Activated CD4-positive, alpha-beta memory T cell treated with anti-CD3 and anti-CD28 coated beads for 36 hours (primary cell): Measurements from ENCODE around the gene ADAD1. TPM values are rescaled to one million over a fixed set of nuclear protein-coding genes. Genes with fewer than 3 reads are reported as not detected.

Experiments
- CTCF ChIA-PET: fragments of 350-600 bp; sonication (Branson Sonifier 250); formaldehyde crosslinking; loops from one replicate; lab custom pipeline; 2021; ENCODE audit warnings: antibody characterized with exemption, inconsistent platforms; lab: Charles Lee
- POLR2A ChIA-PET: fragments of 350-600 bp; sonication (Branson Sonifier 250); formaldehyde crosslinking; loops from one replicate; lab custom pipeline; 2021; ENCODE audit warnings: antibody characterized with exemption; lab: Charles Lee
- DNase-seq: peaks from one replicate; pipeline ENCODE4 v3.0.0-alpha.2; 2020
- H3K27ac Mint-ChIP-seq: one replicate; pipeline ENCODE4 v1.8.0; 2021; ENCODE audit warnings: mixed read lengths
- H3K27me3 Mint-ChIP-seq: one replicate; pipeline ENCODE4 v1.8.0; 2021; ENCODE audit warnings: mixed read lengths
- H3K36me3 Mint-ChIP-seq: one replicate; pipeline ENCODE4 v1.8.0; 2021; ENCODE audit warnings: mixed read lengths
- H3K4me1 Mint-ChIP-seq: one replicate; pipeline ENCODE4 v1.8.0; 2021; ENCODE audit warnings: low read depth, mixed read lengths
- H3K4me3 Mint-ChIP-seq: one replicate; pipeline ENCODE4 v1.8.0; 2021; ENCODE audit warnings: mild to moderate bottlenecking, mixed read lengths
- H3K9me3 Mint-ChIP-seq: one replicate; pipeline ENCODE4 v1.8.0; 2021; ENCODE audit warnings: mixed read lengths
- intact Hi-C: fragments of 100-400 bp; cut with micrococcal nuclease; formaldehyde crosslinking; loops from one replicate; pipeline ENCODE4 v1.15.1; 2023
- total RNA-seq, 2 experiments: library from RNA; stranded (reverse); gene quantifications; one replicate each; pipeline ENCODE4 v1.2.3, GENCODE V29; 2021

ADAD1 gene
- total RNA-seq, 2 experiments from 2014 or later, result not detected

DNA sequence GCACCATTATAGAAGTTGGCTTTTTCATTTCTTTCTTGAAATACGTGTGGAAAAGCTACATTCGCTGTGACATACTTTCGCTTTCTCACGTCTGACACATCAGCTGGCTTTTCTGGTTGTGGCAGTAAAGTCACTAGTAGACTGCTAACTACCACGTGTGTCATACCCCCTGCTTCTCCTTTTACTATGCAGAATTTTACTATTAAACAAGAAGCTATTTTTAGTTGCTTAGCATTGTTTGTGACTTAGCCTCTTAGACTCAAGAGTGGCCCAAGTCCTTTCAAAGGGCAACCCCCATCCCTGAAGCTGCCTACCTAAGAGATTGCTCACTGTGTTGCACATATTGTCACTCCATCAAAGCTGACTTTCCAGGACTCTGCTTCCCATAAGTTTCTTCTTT lies 79.8 kb downstream of the ADAD1 start:
- intact Hi-C loops, result loop anchor here (1.0 to 10.0 kb wide), 12 partner anchors 10 to 936 kb away; partner anchors contain the start of gene SPRY1

DNA sequence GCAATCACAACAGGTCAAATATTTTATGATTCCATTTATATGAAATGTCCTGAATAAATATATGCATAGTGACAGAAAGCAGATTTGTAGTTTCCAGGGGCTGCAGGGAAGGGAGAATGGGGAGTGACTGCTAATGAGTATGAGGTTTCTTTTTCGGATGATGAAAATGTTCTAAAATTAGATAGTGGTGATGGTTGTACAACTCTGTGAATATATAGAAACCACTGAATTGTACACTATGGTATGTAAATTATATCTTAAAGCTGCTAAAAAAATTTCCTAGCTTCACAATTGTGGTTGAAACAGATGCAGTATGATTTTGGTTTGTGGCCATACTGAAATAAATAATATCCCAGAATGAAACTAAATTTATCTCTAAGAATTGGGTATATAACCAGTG lies 90.6 kb downstream of the ADAD1 start:
- DNase-seq, result no peak
- H3K4me1 Mint-ChIP-seq, result peaks cover 21% of the 10 kb centered on the region
- no peak overlapping the region for H3K27ac Mint-ChIP-seq
- H3K36me3 Mint-ChIP-seq, result peaks cover 3% of the 10 kb centered on the region
- H3K4me3 Mint-ChIP-seq, result no peak overlapping the region
- CTCF ChIA-PET, result no interaction called here
- H3K9me3 Mint-ChIP-seq, result peaks cover 17% of the 10 kb centered on the region
- POLR2A ChIA-PET, result no interaction called here
- H3K27me3 Mint-ChIP-seq, result no peaks in the 10 kb centered on the region
- intact Hi-C loops, result no loop called here

More for the DNA sequence above, 79.8 kb downstream of the ADAD1 start:
- peak overlapping the region; percentile 97 for H3K27ac Mint-ChIP-seq
- H3K4me3 Mint-ChIP-seq, result peak overlapping the region; percentile 71
- peaks cover 24% of the 10 kb centered on the region for H3K36me3 Mint-ChIP-seq
- CTCF ChIA-PET, result interaction anchor here (0.9 to 2.3 kb wide), 5 partner anchors 49 to 145 kb away, joined by 3 to 36 read pairs (median 4); no protein-coding TSS in a partner anchor
- no peaks in the 10 kb centered on the region for H3K27me3 Mint-ChIP-seq
- peaks cover 44% of the 10 kb centered on the region for H3K4me1 Mint-ChIP-seq
- peak; percentile 75 for DNase-seq
- H3K9me3 Mint-ChIP-seq, result peaks cover 6% of the 10 kb centered on the region
- POLR2A ChIA-PET, result interaction anchor here (0.8 to 2.3 kb wide), 10 partner anchors 45 to 126 kb away, joined by 3 to 14 read pairs (median 6); no protein-coding TSS in a partner anchor

DNA sequence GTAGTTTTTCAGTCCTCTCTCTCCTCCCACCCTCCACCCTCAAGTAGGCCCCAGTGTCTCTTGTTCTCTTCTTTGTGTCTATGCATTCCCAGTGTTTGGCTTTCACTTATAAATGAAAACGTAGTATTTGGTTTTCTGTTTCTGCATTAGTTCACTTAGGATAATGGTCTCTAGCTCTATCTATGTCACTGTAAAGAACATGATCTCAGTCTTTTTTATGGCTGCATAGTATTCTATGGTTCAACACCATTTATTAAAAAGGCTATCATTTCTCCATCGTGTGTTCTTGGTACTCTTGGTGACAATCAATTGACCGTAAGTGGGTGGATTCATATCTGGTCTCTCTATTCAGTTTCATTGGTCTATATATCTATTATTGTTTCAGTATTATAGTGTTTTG lies 96.4 kb downstream of the ADAD1 start:
- POLR2A ChIA-PET, result no interaction called here
- CTCF ChIA-PET, result no interaction called here
- H3K27me3 Mint-ChIP-seq, result no peaks in the 10 kb centered on the region
- DNase-seq, result no peak
- H3K4me1 Mint-ChIP-seq, result peaks cover 16% of the 10 kb centered on the region
- peaks cover 10% of the 10 kb centered on the region for H3K9me3 Mint-ChIP-seq
- intact Hi-C loops, result no loop called here
- peaks cover 1% of the 10 kb centered on the region for H3K36me3 Mint-ChIP-seq
- H3K4me3 Mint-ChIP-seq, result no peak overlapping the region
- no peak overlapping the region for H3K27ac Mint-ChIP-seq

DNA sequence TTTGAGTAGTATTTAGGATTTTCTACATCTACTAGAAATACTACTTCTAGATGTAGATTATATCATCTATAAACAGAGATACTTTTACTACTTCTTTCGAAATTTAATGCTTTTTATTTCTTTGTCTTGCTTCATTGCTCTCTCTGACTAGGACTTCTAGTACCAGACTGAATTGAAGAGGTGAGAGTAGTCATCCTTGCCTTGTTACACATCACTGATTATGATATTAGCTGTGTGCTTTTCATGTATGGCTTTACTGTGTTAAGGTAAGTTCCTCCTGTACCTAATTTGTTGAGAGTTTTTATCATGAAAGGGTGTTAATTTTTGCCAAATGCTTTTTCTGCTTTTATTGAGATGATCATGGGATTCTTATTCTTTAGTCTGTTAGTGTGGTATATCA lies 97.3 kb downstream of the ADAD1 start:
- DNase-seq, result no peak
- intact Hi-C loops, result loop anchor here (1.0 to 2.0 kb wide), 3 partner anchors 17 to 66 kb away; no protein-coding TSS in a partner anchor
- H3K4me1 Mint-ChIP-seq, result peaks cover 16% of the 10 kb centered on the region
- no peak overlapping the region for H3K4me3 Mint-ChIP-seq
- POLR2A ChIA-PET, result no interaction called here
- no peaks in the 10 kb centered on the region for H3K27me3 Mint-ChIP-seq
- peaks cover 10% of the 10 kb centered on the region for H3K9me3 Mint-ChIP-seq
- peaks cover 1% of the 10 kb centered on the region for H3K36me3 Mint-ChIP-seq
- no peak overlapping the region for H3K27ac Mint-ChIP-seq
- CTCF ChIA-PET, result no interaction called here

DNA sequence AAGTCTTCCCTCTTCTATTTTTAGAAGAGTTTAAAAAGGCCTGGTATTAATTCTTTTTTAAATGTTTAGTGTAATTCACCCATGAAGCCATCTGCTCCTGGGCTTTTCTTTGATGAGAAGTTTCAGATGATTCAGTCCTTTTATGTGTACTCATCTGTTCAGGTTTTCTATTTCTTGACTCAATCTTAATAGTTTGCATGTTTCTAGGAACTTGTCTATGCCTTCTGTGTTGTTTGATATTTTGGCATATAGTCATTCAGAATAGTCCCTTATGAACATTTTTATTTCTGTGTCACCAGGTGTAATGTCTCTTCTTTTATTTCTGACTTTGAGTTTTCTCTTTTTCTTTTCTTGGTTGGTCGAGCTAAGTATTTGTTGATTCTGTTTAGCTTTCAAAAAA lies 97.9 kb downstream of the ADAD1 start:
- no peak overlapping the region for H3K27ac Mint-ChIP-seq
- H3K9me3 Mint-ChIP-seq, result peaks cover 10% of the 10 kb centered on the region
- POLR2A ChIA-PET, result no interaction called here
- CTCF ChIA-PET, result no interaction called here
- no peak for DNase-seq
- intact Hi-C loops, result loop anchor here (1.0 to 2.0 kb wide), 3 partner anchors 18 to 66 kb away; no protein-coding TSS in a partner anchor
- no peaks in the 10 kb centered on the region for H3K27me3 Mint-ChIP-seq
- H3K4me3 Mint-ChIP-seq, result no peak overlapping the region
- H3K4me1 Mint-ChIP-seq, result peaks cover 16% of the 10 kb centered on the region
- peaks cover 1% of the 10 kb centered on the region for H3K36me3 Mint-ChIP-seq

Other genes with a start within 250 kb of the ADAD1 start
- gene BLTP1, start 226.7 kb upstream of the ADAD1 start, total RNA-seq, result 10 to 100 TPM; 26.6 to 30.7 TPM
- gene IL2, start 77.7 kb downstream of the ADAD1 start, total RNA-seq, result 100 to 1,000 TPM; 164 to 165 TPM
- 10 to 100 TPM; 65.1 to 67.0 TPM for gene IL21, start 242.1 kb downstream of the ADAD1 start, total RNA-seq